Stimulated activated CD8-positive, alpha-beta memory T cell treated with anti-CD3 and anti-CD28 coated beads, Interleukin-4, amount 100 ng/mL, for 4 hours (primary cell): ENCODE results near the gene CUX1.
"Not testable (repeated sequence)": the region's sequence is repeated elsewhere in the genome, so short reads cannot be mapped to it uniquely, and the experiment has no call there.

Source experiments
- DNase-seq, 2 donors: peaks; one replicate each; pipeline ENCODE4 v3.0.0-alpha.2; 2020; ENCODE audit warnings: low read depth in 2 of 2, low spot score in 1 of 2

Gene CUX1

GRCh38 chr7:102320181-102320580 lies 502.8 kb downstream of the CUX1 start:
- no peak for DNase-seq

GRCh38 chr7:102320601-102321350 lies 503.4 kb downstream of the CUX1 start:
- no peak for DNase-seq

GRCh38 chr7:102321351-102322201 lies 504.1 kb downstream of the CUX1 start:
- DNase-seq: no peak

GRCh38 chr7:102322202-102322715 lies 504.8 kb downstream of the CUX1 start:
- DNase-seq: no peak

GRCh38 chr7:102323914-102324195 lies 506.4 kb downstream of the CUX1 start:
- no peak for DNase-seq

- not testable (repeated sequence) for DNase-seq
Observed at GRCh38 chr7:102325106-102325505, 507.7 kb downstream of the CUX1 start.

- DNase-seq: no peak
Observed at GRCh38 chr7:102326157-102326889, 508.9 kb downstream of the CUX1 start.

GRCh38 chr7:102327183-102327582 lies 509.8 kb downstream of the CUX1 start:
- DNase-seq: not testable (repeated sequence)

- DNase-seq: not testable (repeated sequence)
Observed at GRCh38 chr7:102328863-102329262, 511.4 kb downstream of the CUX1 start.

GRCh38 chr7:102329366-102329765 lies 511.9 kb downstream of the CUX1 start:
- DNase-seq: not testable (repeated sequence)

GRCh38 chr7:102330666-102331460 lies 513.4 kb downstream of the CUX1 start:
- DNase-seq: not testable (repeated sequence)
